A673 (cell line): Measurements from ENCODE around the gene TINAGL1. TPM values are rescaled to one million over a fixed set of nuclear protein-coding genes. Genes with fewer than 3 reads are reported as not detected.

ENCODE experiments used
- BruUV-seq: library from RNA; stranded (reverse); fragments of 400-500 nt; replicated peaks from 2 replicates; lab custom pipeline; 2021; lab: Mats Ljungman, UMichigan
- CTCF ChIA-PET: fragments of 300-600 bp; sonication (Branson Sonifier 250); formaldehyde crosslinking; loops from one replicate; lab custom pipeline; 2022; ENCODE audit warnings: antibody characterized with exemption; lab: Charles Lee
- POLR2A ChIA-PET: fragments of 300-600 bp; sonication (Branson Sonifier 250); formaldehyde crosslinking; loops from one replicate; lab custom pipeline; 2022; ENCODE audit warnings: antibody characterized with exemption; ENCODE audit not compliant: low non-redundant PET; lab: Charles Lee
- DNase-seq: peaks from one replicate; pipeline ENCODE4 v3.0.0-alpha.2; 2015; ENCODE audit warnings: low spot score
- H3K27ac ChIP-seq: fragments of 200-600 bp; sonication (generic); 2 replicates; pipeline ENCODE4 v1.5.1; 2016; ENCODE audit warnings: mixed run types, low read depth, mild to moderate bottlenecking, mixed read lengths, antibody characterized with exemption, low read length; ENCODE audit not compliant: poor library complexity, severe bottlenecking
- H3K27me3 ChIP-seq: fragments of 200-600 bp; sonication (generic); replicated peaks from 2 replicates; pipeline ENCODE4 v1.6.1; 2017; ENCODE audit warnings: mixed run types, low read depth, mild to moderate bottlenecking, mixed read lengths, antibody characterized with exemption, low read length; ENCODE audit not compliant: insufficient read depth, poor library complexity
- H3K36me3 ChIP-seq: fragments of 200-600 bp; sonication (generic); 2 replicates; pipeline ENCODE4 v1.6.1; 2016; ENCODE audit warnings: mixed run types, mild to moderate bottlenecking, mixed read lengths, antibody characterized with exemption, low read length; ENCODE audit not compliant: insufficient read depth, poor library complexity, severe bottlenecking
- H3K4me1 ChIP-seq: fragments of 200-600 bp; sonication (generic); 2 replicates; pipeline ENCODE4 v1.6.1; 2017; ENCODE audit warnings: mixed run types, mild to moderate bottlenecking, mixed read lengths, antibody characterized with exemption, low read length; ENCODE audit not compliant: insufficient read depth, poor library complexity, severe bottlenecking
- H3K4me3 ChIP-seq: fragments of 200-600 bp; sonication (generic); 2 replicates; pipeline ENCODE4 v1.5.1; 2016; ENCODE audit warnings: low read depth, mixed run types, mild to moderate bottlenecking, mixed read lengths, low read length; ENCODE audit not compliant: poor library complexity, severe bottlenecking
- H3K9me3 ChIP-seq: fragments of 200-600 bp; sonication (generic); 2 replicates; pipeline ENCODE4 v1.6.1; 2016; ENCODE audit warnings: mixed run types, low read depth, mild to moderate bottlenecking, mixed read lengths, antibody characterized with exemption, low read length; ENCODE audit not compliant: poor library complexity, severe bottlenecking
- CTCF ChIP-seq: fragments of 300-800, 200-600 bp; sonication (generic); conservative IDR thresholded peaks from 2 replicates; pipeline ENCODE4 v1.5.1; 2017; ENCODE audit warnings: low read depth, mild to moderate bottlenecking, antibody characterized with exemption, low read length, moderate library complexity, mixed read lengths
- EZH2 ChIP-seq: fragments of 200-600 bp; sonication (generic); IDR thresholded peaks from 2 replicates; pipeline ENCODE4 v1.6.1; 2017; ENCODE audit warnings: borderline replicate concordance, low read depth, mild to moderate bottlenecking, mixed read lengths, antibody characterized with exemption, low read length; ENCODE audit not compliant: poor library complexity, severe bottlenecking
- intact Hi-C: fragments of 100-400 bp; cut with micrococcal nuclease; formaldehyde crosslinking; loops from one replicate; pipeline ENCODE4 v1.10.0; 2022; ENCODE audit not compliant: unreplicated experiment
- total RNA-seq: library from RNA; stranded (reverse); gene quantifications from 2 replicates; pipeline ENCODE4 v1.2.3, GENCODE V29; 2021

Gene TINAGL1
- total RNA-seq, 1 experiment from 2014 or later, result not detected

GRCh38 chr1:31572323-31573104 lies 3.8 kb upstream of the TINAGL1 start:
- Histone ChIP-seq H3K9me3 (no peaks in the 10 kb centered on the region), H3K27ac (no peak overlapping the region), H3K4me3 (no peak overlapping the region), H3K4me1 (no peaks in the 10 kb centered on the region), H3K36me3 (no peaks in the 10 kb centered on the region), H3K27me3 (no peaks in the 10 kb centered on the region)
- no TSS peak for BruUV-seq
- DNase-seq, result no peak
- ChIA-PET POLR2A (no interaction called here), CTCF (no interaction called here)
- no peak for TF ChIP-seq EZH2
- no peak for TF ChIP-seq CTCF
- intact Hi-C loops, result no loop called here

DNA sequence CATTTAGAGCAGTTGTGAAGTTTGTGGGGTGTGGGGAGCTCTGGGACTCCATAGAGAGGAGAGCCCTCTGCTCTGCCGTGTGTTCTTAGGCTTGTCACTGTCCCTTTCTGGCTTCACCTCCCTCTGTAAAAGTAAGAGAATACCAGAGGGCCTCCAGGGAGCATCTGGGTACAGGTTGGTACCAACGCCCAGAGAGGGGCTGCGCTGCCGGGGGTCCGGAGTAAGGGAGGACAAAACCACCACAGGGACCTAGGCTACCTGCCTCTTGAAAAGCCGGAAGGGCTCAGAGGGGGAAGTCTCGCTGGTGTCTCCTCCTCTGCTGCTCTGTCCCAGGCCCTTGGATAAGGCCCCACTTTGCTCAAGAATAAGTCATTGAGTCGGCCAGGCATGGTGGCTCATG lies 3.1 kb upstream of the TINAGL1 start:
- CTCF ChIA-PET, result no interaction called here
- BruUV-seq, result no TSS peak
- H3K27ac ChIP-seq, result no peak overlapping the region
- no peaks in the 10 kb centered on the region for H3K4me1 ChIP-seq
- H3K9me3 ChIP-seq, result no peaks in the 10 kb centered on the region
- intact Hi-C loops, result no loop called here
- POLR2A ChIA-PET, result no interaction called here
- no peak for DNase-seq
- H3K4me3 ChIP-seq, result no peak overlapping the region
- no peaks in the 10 kb centered on the region for H3K36me3 ChIP-seq
- H3K27me3 ChIP-seq, result no peaks in the 10 kb centered on the region
- TF ChIP-seq EZH2 (no peak), CTCF (no peak)

DNA sequence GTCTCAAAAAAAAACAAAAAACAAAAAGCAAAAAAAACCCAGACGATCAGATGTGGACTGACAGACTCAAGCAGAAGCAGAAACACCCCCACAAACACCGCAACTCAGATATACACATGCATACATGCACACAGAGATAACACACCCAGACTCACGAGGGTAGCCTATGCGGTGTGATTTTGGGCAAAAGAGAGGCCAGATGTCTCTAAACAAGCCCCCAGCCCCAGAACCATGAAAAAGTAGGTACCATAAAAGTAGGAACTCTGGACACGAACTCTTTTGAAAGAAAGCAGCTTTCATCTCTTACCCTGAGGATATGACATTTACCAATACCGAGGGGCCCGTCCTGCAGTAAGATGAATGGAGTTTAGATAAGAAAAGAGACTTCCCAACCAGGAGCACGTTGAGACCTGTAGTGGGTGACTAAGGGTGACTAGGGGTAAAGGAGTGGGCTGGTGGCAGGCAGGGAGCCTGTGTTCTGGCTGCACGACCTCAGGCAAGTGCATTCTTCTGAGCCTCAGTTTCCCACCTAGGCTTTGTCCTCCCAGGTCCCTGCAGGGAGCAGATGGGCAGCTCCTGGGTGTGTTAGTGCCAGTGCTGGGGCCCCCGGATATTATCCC lies 1.5 kb upstream of the TINAGL1 start:
- H3K27me3 ChIP-seq, result no peaks in the 10 kb centered on the region
- intact Hi-C loops, result no loop called here
- H3K4me3 ChIP-seq, result no peak overlapping the region
- TF ChIP-seq CTCF (no peak), EZH2 (no peak)
- no peaks in the 10 kb centered on the region for H3K4me1 ChIP-seq
- no peaks in the 10 kb centered on the region for H3K9me3 ChIP-seq
- no TSS peak for BruUV-seq
- ChIA-PET POLR2A (no interaction called here), CTCF (no interaction called here)
- H3K27ac ChIP-seq, result no peak overlapping the region
- no peak for DNase-seq
- H3K36me3 ChIP-seq, result no peaks in the 10 kb centered on the region
